MM.1S (cell line): ENCODE results near the gene CA12.

Source experiments
- EZH2 ChIP-seq: fragments of 300-600 bp; sonication (generic); optimal IDR thresholded peaks from 2 replicates; pipeline ENCODE3; 2017; ENCODE audit warnings: low read depth, mild to moderate bottlenecking, antibody characterized with exemption, low read length, mixed read lengths
- TF ChIP-seq, protein P1 (sequence below): fragments of 300-600 bp; sonication (generic); IDR thresholded peaks from 2 replicates; pipeline ENCODE4 v1.5.1; 2016; ENCODE audit warnings: antibody characterized with exemption, low read length, mixed read lengths

DNA sequence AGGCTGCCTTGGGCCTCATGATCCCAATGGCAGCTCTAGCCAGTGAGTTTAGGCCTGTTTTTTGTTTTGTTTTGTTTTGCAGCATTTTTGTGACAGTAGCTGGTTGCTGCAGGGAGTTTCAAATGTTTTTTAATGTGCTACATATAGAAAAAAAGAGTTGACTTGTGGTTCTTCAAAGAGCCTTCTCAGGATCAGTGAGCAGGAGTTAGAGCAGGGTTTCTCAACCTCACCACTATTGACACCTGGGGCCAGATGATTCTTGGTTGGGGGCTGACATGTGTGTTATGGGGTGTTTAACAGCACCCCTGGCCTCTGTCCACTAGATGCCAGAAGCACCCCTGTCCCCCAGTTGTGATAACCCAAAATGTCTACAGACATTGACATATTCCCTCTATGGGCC lies 86.3 kb downstream of the CA12 start:
- TF ChIP-seq, protein P1, sequence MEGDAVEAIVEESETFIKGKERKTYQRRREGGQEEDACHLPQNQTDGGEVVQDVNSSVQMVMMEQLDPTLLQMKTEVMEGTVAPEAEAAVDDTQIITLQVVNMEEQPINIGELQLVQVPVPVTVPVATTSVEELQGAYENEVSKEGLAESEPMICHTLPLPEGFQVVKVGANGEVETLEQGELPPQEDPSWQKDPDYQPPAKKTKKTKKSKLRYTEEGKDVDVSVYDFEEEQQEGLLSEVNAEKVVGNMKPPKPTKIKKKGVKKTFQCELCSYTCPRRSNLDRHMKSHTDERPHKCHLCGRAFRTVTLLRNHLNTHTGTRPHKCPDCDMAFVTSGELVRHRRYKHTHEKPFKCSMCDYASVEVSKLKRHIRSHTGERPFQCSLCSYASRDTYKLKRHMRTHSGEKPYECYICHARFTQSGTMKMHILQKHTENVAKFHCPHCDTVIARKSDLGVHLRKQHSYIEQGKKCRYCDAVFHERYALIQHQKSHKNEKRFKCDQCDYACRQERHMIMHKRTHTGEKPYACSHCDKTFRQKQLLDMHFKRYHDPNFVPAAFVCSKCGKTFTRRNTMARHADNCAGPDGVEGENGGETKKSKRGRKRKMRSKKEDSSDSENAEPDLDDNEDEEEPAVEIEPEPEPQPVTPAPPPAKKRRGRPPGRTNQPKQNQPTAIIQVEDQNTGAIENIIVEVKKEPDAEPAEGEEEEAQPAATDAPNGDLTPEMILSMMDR: no peak
- no peak for TF ChIP-seq EZH2
